ENCODE results near the gene RSAD1.
"Not testable (repeated sequence)": the region's sequence is repeated elsewhere in the genome, so short reads cannot be mapped to it uniquely, and the experiment has no call there.

Gene RSAD1

DNA sequence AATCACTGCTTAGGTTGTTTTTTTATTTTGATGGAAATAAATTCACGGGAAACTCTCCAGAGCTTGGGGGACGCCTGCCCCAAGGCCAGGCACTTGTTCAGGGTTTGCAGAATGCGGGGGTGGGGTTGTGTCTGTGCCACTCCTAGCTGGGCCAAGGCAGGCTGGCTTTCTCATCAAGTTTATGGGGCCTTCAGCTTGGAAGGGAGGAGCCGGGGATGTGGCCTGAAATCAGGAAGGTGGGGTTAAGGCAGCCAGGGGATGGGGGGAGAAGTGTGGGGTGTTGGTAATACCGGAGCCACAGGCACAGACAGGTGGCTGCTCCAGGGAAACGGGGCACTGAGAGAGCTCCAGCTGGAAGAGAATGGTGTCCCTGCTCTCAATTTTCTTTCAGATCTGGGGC lies 8.2 kb upstream of the RSAD1 start:
- DNase-seq: no peak
- H3K27me3 ChIP-seq (replicated peaks; ENCODE audit: insufficient read depth, low read length): no peaks in the 10 kb centered on the region
- H3K4me2 ChIP-seq (ENCODE audit: low read depth, low read length): no peak overlapping the region
- H2AFZ ChIP-seq (ENCODE audit: low read length): no peak overlapping the region
- no peaks in the 10 kb centered on the region for H3K9me3 ChIP-seq (replicated peaks; ENCODE audit: insufficient read depth, low read length)
- no peak overlapping the region for H3K9ac ChIP-seq (ENCODE audit: low read length)
- TF ChIP-seq EZH2 (optimal IDR thresholded peaks at IDR 0.05; ENCODE audit: low read depth, low read length) (no peak), EZH2phosphoT487 (IDR thresholded peaks at IDR 0.05; ENCODE audit: low read length) (no peak)
- TF ChIP-seq, protein P1, sequence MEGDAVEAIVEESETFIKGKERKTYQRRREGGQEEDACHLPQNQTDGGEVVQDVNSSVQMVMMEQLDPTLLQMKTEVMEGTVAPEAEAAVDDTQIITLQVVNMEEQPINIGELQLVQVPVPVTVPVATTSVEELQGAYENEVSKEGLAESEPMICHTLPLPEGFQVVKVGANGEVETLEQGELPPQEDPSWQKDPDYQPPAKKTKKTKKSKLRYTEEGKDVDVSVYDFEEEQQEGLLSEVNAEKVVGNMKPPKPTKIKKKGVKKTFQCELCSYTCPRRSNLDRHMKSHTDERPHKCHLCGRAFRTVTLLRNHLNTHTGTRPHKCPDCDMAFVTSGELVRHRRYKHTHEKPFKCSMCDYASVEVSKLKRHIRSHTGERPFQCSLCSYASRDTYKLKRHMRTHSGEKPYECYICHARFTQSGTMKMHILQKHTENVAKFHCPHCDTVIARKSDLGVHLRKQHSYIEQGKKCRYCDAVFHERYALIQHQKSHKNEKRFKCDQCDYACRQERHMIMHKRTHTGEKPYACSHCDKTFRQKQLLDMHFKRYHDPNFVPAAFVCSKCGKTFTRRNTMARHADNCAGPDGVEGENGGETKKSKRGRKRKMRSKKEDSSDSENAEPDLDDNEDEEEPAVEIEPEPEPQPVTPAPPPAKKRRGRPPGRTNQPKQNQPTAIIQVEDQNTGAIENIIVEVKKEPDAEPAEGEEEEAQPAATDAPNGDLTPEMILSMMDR (IDR thresholded peaks at IDR 0.05; ENCODE audit: low read length): no peak
- H3K4me1 ChIP-seq (ENCODE audit: low read length): no peaks in the 10 kb centered on the region
- H3K79me2 ChIP-seq (ENCODE audit: low read length): no peaks in the 10 kb centered on the region
- H4K20me1 ChIP-seq (ENCODE audit: insufficient read depth, low read length): no peaks in the 10 kb centered on the region
- no peaks in the 10 kb centered on the region for H3K36me3 ChIP-seq (replicated peaks; ENCODE audit: insufficient read depth, low read length)
- no peaks in the 10 kb centered on the region for H3F3A ChIP-seq (ENCODE audit: insufficient read depth, low read length)
- H3K27ac ChIP-seq (ENCODE audit: low read length): no peak overlapping the region
- H3K4me3 ChIP-seq (ENCODE audit: low read length): no peak overlapping the region
- H3K9me2 ChIP-seq (replicated peaks; ENCODE audit: insufficient read depth, low read length): no peaks in the 10 kb centered on the region

DNA sequence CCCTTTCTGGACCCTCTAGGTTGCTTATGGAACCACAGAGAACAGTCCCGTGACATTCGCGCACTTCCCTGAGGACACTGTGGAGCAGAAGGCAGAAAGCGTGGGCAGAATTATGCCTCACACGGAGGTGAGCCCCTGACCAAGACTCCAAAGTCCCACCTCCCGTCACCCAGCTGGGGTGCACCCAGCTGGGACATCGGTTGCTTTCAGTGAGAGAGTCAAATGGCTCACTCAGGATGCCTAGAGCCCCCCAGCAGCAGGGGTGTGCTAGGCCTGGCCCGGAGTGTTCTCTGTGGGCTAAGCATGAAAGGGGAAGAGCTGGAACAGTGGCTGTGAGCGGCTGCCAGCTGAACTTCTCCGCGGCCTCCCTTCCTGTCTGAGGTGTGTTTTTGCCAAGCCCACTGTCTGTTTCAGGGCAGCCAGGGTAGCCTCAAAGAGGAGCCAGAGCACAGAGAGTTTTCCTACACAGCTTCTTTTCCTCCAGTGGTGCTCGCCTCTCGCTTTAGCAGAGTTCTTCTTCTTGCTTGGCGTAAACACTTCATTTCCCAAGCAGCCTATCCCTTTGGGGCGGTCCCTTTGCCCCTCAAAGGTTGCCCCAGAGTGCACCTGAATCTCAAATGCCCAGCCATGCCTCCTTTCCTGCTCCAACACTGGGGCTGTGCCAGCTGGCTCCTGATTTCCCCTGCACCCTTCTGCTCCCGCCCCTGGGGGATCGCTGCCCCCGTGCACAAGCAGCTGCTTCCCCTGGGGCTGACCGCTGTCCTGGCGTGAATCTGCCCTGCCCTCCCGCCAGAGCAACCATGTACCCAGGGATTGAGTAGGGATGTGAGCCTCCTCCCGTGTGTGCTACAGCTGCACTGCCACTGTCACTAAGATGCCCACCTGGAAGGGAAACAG lies 7.4 kb upstream of the RSAD1 start:
- Histone ChIP-seq H3K79me2 (ENCODE audit: low read length) (no peaks in the 10 kb centered on the region), H3F3A (ENCODE audit: insufficient read depth, low read length) (no peaks in the 10 kb centered on the region), H3K27ac (ENCODE audit: low read length) (no peak overlapping the region), H3K27me3 (replicated peaks; ENCODE audit: insufficient read depth, low read length) (no peaks in the 10 kb centered on the region), H4K20me1 (ENCODE audit: insufficient read depth, low read length) (no peaks in the 10 kb centered on the region), H3K9ac (ENCODE audit: low read length) (no peak overlapping the region), H3K36me3 (replicated peaks; ENCODE audit: insufficient read depth, low read length) (no peaks in the 10 kb centered on the region), H3K9me3 (replicated peaks; ENCODE audit: insufficient read depth, low read length) (no peaks in the 10 kb centered on the region), H2AFZ (ENCODE audit: low read length) (no peak overlapping the region), H3K9me2 (replicated peaks; ENCODE audit: insufficient read depth, low read length) (no peaks in the 10 kb centered on the region), H3K4me3 (ENCODE audit: low read length) (no peak overlapping the region), H3K4me2 (ENCODE audit: low read depth, low read length) (no peak overlapping the region), H3K4me1 (ENCODE audit: low read length) (no peaks in the 10 kb centered on the region)
- no peak for DNase-seq
- TF ChIP-seq EZH2 (optimal IDR thresholded peaks at IDR 0.05; ENCODE audit: low read depth, low read length) (no peak), EZH2phosphoT487 (IDR thresholded peaks at IDR 0.05; ENCODE audit: low read length) (no peak)
- TF ChIP-seq, protein P1 (IDR thresholded peaks at IDR 0.05; ENCODE audit: low read length): no peak

DNA sequence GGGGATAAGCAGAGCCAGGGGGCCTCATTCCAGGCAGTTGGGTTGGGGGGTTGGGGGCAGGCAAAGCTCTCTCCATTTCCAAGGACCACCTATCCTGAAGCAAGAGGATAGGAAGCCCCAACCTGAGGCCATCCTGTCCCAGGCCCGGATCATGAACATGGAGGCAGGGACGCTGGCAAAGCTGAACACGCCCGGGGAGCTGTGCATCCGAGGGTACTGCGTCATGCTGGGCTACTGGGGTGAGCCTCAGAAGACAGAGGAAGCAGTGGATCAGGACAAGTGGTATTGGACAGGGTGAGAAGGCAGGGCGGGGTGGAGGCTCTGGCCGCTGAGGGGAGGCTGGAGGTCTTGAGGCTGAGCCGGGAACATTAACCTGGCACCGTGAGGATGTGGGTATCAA lies 6.4 kb upstream of the RSAD1 start:
- Histone ChIP-seq H4K20me1 (ENCODE audit: insufficient read depth, low read length) (no peaks in the 10 kb centered on the region), H3F3A (ENCODE audit: insufficient read depth, low read length) (no peaks in the 10 kb centered on the region), H3K36me3 (replicated peaks; ENCODE audit: insufficient read depth, low read length) (no peaks in the 10 kb centered on the region), H3K4me3 (ENCODE audit: low read length) (no peak overlapping the region), H3K9ac (ENCODE audit: low read length) (no peak overlapping the region), H3K4me2 (ENCODE audit: low read depth, low read length) (no peak overlapping the region), H3K27ac (ENCODE audit: low read length) (no peak overlapping the region), H3K9me2 (replicated peaks; ENCODE audit: insufficient read depth, low read length) (no peaks in the 10 kb centered on the region), H2AFZ (ENCODE audit: low read length) (no peak overlapping the region), H3K27me3 (replicated peaks; ENCODE audit: insufficient read depth, low read length) (no peaks in the 10 kb centered on the region), H3K4me1 (ENCODE audit: low read length) (no peaks in the 10 kb centered on the region), H3K79me2 (ENCODE audit: low read length) (no peaks in the 10 kb centered on the region), H3K9me3 (replicated peaks; ENCODE audit: insufficient read depth, low read length) (no peaks in the 10 kb centered on the region)
- DNase-seq: no peak
- no peak for TF ChIP-seq EZH2phosphoT487 (IDR thresholded peaks at IDR 0.05; ENCODE audit: low read length)
- TF ChIP-seq EZH2 (optimal IDR thresholded peaks at IDR 0.05; ENCODE audit: low read depth, low read length): no peak
- TF ChIP-seq, protein P1 (IDR thresholded peaks at IDR 0.05; ENCODE audit: low read length): no peak

DNA sequence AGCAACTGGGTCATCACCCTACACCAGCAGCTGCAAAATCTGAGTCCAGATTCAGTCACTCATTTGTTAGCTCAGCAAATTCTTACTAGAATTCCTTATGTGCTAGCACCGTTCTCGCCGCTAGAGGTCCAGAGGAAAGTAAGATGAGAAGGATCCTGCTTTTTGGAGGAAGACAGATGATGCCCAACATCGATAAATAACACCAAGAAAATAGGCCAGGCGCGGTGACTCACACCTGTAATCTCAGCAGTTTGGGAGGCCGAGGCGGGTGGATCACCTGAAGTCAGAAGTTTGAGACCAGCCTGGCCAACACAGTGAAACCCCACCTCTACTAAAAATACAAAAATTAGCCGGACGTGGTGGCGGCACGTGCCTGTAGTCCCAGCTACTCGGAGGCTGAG lies 5.9 kb upstream of the RSAD1 start:
- H3K79me2 ChIP-seq (ENCODE audit: low read length); H3K4me3 ChIP-seq (ENCODE audit: low read length); DNase-seq; H3K4me2 ChIP-seq (ENCODE audit: low read depth, low read length); H3K27ac ChIP-seq (ENCODE audit: low read length); H3K36me3 ChIP-seq (replicated peaks; ENCODE audit: insufficient read depth, low read length); H3K9me3 ChIP-seq (replicated peaks; ENCODE audit: insufficient read depth, low read length); H3F3A ChIP-seq (ENCODE audit: insufficient read depth, low read length); H4K20me1 ChIP-seq (ENCODE audit: insufficient read depth, low read length); H3K9ac ChIP-seq (ENCODE audit: low read length); H3K27me3 ChIP-seq (replicated peaks; ENCODE audit: insufficient read depth, low read length); H3K9me2 ChIP-seq (replicated peaks; ENCODE audit: insufficient read depth, low read length); H2AFZ ChIP-seq (ENCODE audit: low read length); H3K4me1 ChIP-seq (ENCODE audit: low read length): not testable (repeated sequence)
